Testis (tissue), 2 donors: ENCODE results near the gene SEC63.

Experiments
- POLR2A ChIP-seq: fragments of 450-650 bp; IDR thresholded peaks from one replicate; pipeline ENCODE4 v1.6.1; 2017; ENCODE audit warnings: antibody characterized with exemption, mild to moderate bottlenecking, moderate library complexity
- TF ChIP-seq, protein P1 (sequence below), 3 experiments: fragments of 450-650 bp in 2 of 3; fragments of 200-600 bp in 1 of 3; sonication (generic) in 1 of 3; IDR thresholded peaks; one replicate each; pipeline ENCODE4 v1.5.1; 2016 to 2019; ENCODE audit warnings: antibody characterized with exemption in 3 of 3, mild to moderate bottlenecking in 2 of 3, moderate library complexity in 1 of 3

DNA sequence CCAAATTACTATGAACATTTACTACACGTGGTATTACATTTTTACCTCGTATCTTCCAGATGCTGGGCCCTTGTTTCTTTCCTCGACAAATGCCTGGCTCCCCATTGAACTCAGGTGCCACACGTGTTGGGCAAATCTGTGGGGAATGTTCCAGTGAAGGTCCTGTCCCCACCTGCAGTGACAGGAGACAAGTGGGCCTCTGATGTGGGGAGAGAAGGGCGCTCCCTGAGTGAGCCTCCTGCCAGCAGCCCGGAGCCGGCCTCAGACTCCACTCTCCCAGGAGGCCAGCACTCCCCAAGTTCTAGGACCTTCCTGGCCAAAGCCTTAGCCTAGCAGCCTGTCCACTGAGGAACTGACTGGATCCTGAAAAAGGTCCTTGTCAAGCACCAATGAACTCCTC, 112.2 kb downstream of the SEC63 start:
- TF ChIP-seq, protein P1, sequence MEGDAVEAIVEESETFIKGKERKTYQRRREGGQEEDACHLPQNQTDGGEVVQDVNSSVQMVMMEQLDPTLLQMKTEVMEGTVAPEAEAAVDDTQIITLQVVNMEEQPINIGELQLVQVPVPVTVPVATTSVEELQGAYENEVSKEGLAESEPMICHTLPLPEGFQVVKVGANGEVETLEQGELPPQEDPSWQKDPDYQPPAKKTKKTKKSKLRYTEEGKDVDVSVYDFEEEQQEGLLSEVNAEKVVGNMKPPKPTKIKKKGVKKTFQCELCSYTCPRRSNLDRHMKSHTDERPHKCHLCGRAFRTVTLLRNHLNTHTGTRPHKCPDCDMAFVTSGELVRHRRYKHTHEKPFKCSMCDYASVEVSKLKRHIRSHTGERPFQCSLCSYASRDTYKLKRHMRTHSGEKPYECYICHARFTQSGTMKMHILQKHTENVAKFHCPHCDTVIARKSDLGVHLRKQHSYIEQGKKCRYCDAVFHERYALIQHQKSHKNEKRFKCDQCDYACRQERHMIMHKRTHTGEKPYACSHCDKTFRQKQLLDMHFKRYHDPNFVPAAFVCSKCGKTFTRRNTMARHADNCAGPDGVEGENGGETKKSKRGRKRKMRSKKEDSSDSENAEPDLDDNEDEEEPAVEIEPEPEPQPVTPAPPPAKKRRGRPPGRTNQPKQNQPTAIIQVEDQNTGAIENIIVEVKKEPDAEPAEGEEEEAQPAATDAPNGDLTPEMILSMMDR (IDR thresholded peaks at IDR 0.05), result no peak
- no peak for TF ChIP-seq POLR2A
